ENCODE results near the gene HIRA. TPM values are rescaled to one million over a fixed set of nuclear protein-coding genes. Genes with fewer than 3 reads are reported as not detected.

The HIRA gene
- polyA plus RNA-seq, 1 donor from 2014 or later, result 38.1 TPM

DNA sequence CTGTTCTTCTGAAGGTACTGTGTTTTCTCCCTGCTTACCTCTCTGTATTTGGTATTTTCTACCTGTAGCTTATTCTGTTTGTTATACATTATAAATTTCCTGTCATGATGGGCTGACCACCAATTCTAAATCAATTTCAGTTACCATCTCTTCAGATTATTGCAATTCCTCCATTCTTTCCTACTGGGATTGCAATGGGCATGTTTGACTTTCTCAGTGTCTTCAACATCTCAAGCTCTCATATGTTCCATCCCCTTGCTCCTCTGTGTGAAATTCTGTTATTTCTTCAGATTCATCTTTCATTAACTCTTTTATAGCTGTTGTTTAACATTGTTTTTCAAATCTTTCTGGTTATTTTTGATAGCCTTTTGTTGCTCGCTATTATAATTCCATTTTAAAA lies 31.5 kb upstream of the HIRA start:
- Histone ChIP-seq H3K4me3 (ENCODE audit: low read length) (no peak overlapping the region), H3K27me3 (ENCODE audit: insufficient read depth, low read depth, low read length) (no peaks in the 10 kb centered on the region), H2AFZ (ENCODE audit: low read depth, low read length) (no peak overlapping the region), H3K9me2 (ENCODE audit: insufficient read depth, low read length) (no peaks in the 10 kb centered on the region), H3K79me2 (replicated peaks; ENCODE audit: insufficient read depth, low read length) (no peaks in the 10 kb centered on the region), H3F3A (ENCODE audit: insufficient read depth, low read length, poor library complexity, severe bottlenecking) (no peaks in the 10 kb centered on the region), H3K9ac (ENCODE audit: low read length) (no peak overlapping the region), H4K20me1 (ENCODE audit: insufficient read depth) (no peaks in the 10 kb centered on the region), H3K4me2 (ENCODE audit: low read length) (no peak overlapping the region), H3K36me3 (ENCODE audit: insufficient read depth, low read length) (no peaks in the 10 kb centered on the region), H3K27ac (ENCODE audit: low read length) (no peak overlapping the region), H3K9me3 (ENCODE audit: low read length) (no peaks in the 10 kb centered on the region)
- TF ChIP-seq, protein P1, sequence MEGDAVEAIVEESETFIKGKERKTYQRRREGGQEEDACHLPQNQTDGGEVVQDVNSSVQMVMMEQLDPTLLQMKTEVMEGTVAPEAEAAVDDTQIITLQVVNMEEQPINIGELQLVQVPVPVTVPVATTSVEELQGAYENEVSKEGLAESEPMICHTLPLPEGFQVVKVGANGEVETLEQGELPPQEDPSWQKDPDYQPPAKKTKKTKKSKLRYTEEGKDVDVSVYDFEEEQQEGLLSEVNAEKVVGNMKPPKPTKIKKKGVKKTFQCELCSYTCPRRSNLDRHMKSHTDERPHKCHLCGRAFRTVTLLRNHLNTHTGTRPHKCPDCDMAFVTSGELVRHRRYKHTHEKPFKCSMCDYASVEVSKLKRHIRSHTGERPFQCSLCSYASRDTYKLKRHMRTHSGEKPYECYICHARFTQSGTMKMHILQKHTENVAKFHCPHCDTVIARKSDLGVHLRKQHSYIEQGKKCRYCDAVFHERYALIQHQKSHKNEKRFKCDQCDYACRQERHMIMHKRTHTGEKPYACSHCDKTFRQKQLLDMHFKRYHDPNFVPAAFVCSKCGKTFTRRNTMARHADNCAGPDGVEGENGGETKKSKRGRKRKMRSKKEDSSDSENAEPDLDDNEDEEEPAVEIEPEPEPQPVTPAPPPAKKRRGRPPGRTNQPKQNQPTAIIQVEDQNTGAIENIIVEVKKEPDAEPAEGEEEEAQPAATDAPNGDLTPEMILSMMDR (IDR thresholded peaks at IDR 0.05; ENCODE audit: poor library complexity, severe bottlenecking), result no peak
- TF ChIP-seq EP300 (conservative IDR thresholded peaks at IDR 0.05; ENCODE audit: poor library complexity, severe bottlenecking), result no peak
- no peak for TF ChIP-seq SMC3 (conservative IDR thresholded peaks at IDR 0.05; ENCODE audit: poor library complexity)
- TF ChIP-seq TAF1 (IDR thresholded peaks at IDR 0.05; ENCODE audit: low read depth), result no peak
- TF ChIP-seq MXI1 (conservative IDR thresholded peaks at IDR 0.05; ENCODE audit: poor library complexity, severe bottlenecking), result no peak
- no peak for TF ChIP-seq EZH2 (IDR thresholded peaks at IDR 0.05; ENCODE audit: borderline replicate concordance, insufficient read depth, low read length, poor library complexity, severe bottlenecking)
- TF ChIP-seq RAD21 (conservative IDR thresholded peaks at IDR 0.05), result no peak
- TF ChIP-seq, protein P2, sequence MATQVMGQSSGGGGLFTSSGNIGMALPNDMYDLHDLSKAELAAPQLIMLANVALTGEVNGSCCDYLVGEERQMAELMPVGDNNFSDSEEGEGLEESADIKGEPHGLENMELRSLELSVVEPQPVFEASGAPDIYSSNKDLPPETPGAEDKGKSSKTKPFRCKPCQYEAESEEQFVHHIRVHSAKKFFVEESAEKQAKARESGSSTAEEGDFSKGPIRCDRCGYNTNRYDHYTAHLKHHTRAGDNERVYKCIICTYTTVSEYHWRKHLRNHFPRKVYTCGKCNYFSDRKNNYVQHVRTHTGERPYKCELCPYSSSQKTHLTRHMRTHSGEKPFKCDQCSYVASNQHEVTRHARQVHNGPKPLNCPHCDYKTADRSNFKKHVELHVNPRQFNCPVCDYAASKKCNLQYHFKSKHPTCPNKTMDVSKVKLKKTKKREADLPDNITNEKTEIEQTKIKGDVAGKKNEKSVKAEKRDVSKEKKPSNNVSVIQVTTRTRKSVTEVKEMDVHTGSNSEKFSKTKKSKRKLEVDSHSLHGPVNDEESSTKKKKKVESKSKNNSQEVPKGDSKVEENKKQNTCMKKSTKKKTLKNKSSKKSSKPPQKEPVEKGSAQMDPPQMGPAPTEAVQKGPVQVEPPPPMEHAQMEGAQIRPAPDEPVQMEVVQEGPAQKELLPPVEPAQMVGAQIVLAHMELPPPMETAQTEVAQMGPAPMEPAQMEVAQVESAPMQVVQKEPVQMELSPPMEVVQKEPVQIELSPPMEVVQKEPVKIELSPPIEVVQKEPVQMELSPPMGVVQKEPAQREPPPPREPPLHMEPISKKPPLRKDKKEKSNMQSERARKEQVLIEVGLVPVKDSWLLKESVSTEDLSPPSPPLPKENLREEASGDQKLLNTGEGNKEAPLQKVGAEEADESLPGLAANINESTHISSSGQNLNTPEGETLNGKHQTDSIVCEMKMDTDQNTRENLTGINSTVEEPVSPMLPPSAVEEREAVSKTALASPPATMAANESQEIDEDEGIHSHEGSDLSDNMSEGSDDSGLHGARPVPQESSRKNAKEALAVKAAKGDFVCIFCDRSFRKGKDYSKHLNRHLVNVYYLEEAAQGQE (IDR thresholded peaks at IDR 0.05; ENCODE audit: borderline replicate concordance), result no peak
- TF ChIP-seq POLR2AphosphoS5 (IDR thresholded peaks at IDR 0.05), result no peak

DNA sequence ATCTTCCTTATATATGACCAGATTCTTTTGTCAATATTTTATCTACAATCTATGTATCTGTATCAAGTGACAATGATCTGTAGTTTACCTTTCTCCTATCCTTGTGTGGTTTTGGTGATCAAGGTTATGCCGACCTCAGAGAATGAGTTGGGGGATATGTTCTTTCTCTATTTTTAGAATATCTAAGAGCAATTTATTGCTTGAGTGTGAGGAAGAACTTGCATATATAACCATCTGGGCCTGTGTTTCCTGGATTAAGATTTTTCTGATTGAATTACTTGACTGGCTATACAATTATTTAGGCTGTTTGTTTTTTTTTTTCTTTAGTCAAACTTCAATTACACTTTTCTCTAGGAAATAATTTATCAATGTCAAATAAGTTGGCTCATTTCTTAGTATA lies 30.0 kb upstream of the HIRA start:
- Histone ChIP-seq H3K9me2 (ENCODE audit: insufficient read depth, low read length) (no peaks in the 10 kb centered on the region), H3K4me3 (ENCODE audit: low read length) (no peak overlapping the region), H3K36me3 (ENCODE audit: insufficient read depth, low read length) (no peaks in the 10 kb centered on the region), H4K20me1 (ENCODE audit: insufficient read depth) (no peaks in the 10 kb centered on the region), H3K79me2 (replicated peaks; ENCODE audit: insufficient read depth, low read length) (no peaks in the 10 kb centered on the region), H3K9me3 (ENCODE audit: low read length) (no peaks in the 10 kb centered on the region), H3F3A (ENCODE audit: insufficient read depth, low read length, poor library complexity, severe bottlenecking) (no peaks in the 10 kb centered on the region), H2AFZ (ENCODE audit: low read depth, low read length) (no peak overlapping the region), H3K27me3 (ENCODE audit: insufficient read depth, low read depth, low read length) (no peaks in the 10 kb centered on the region), H3K4me2 (ENCODE audit: low read length) (no peak overlapping the region), H3K27ac (ENCODE audit: low read length) (no peak overlapping the region), H3K9ac (ENCODE audit: low read length) (no peak overlapping the region)
- TF ChIP-seq RAD21 (conservative IDR thresholded peaks at IDR 0.05) (no peak), EP300 (conservative IDR thresholded peaks at IDR 0.05; ENCODE audit: poor library complexity, severe bottlenecking) (no peak)

DNA sequence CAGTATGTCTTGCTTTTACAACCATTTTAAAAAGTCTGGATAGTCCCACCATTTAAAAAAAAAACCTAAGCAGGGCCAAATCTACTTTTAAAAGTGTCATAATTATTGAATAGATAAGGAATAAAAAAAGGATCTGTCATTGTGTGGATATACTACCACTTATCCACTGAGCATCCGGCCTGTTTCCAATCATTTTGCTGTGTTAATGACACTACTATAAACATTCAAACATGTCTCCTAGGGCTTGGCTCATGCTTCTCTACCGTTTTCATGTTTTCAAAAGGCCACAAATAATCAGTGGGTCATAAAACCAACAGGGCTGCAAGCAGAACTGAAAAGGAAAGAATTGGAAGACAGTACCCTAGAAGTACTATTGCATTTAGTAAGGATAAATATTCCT lies 28.5 kb upstream of the HIRA start:
- Histone ChIP-seq H3K27ac (ENCODE audit: low read length) (no peak overlapping the region), H3K9ac (ENCODE audit: low read length) (no peak overlapping the region), H3K4me3 (ENCODE audit: low read length) (no peak overlapping the region), H3K79me2 (replicated peaks; ENCODE audit: insufficient read depth, low read length) (no peaks in the 10 kb centered on the region), H3K9me2 (ENCODE audit: insufficient read depth, low read length) (no peaks in the 10 kb centered on the region), H3K27me3 (ENCODE audit: insufficient read depth, low read depth, low read length) (no peaks in the 10 kb centered on the region), H4K20me1 (ENCODE audit: insufficient read depth) (no peaks in the 10 kb centered on the region), H2AFZ (ENCODE audit: low read depth, low read length) (no peak overlapping the region), H3K4me2 (ENCODE audit: low read length) (no peak overlapping the region), H3K9me3 (ENCODE audit: low read length) (no peaks in the 10 kb centered on the region), H3K36me3 (ENCODE audit: insufficient read depth, low read length) (peaks cover 7% of the 10 kb centered on the region), H3F3A (ENCODE audit: insufficient read depth, low read length, poor library complexity, severe bottlenecking) (no peaks in the 10 kb centered on the region)
- TF ChIP-seq POLR2AphosphoS5 (IDR thresholded peaks at IDR 0.05) (no peak), RAD21 (conservative IDR thresholded peaks at IDR 0.05) (no peak), EP300 (conservative IDR thresholded peaks at IDR 0.05; ENCODE audit: poor library complexity, severe bottlenecking) (no peak), EZH2 (IDR thresholded peaks at IDR 0.05; ENCODE audit: borderline replicate concordance, insufficient read depth, low read length, poor library complexity, severe bottlenecking) (no peak), SMC3 (conservative IDR thresholded peaks at IDR 0.05; ENCODE audit: poor library complexity) (no peak)
- TF ChIP-seq, protein P2 (IDR thresholded peaks at IDR 0.05; ENCODE audit: borderline replicate concordance), result no peak

Measured in neural cell (in vitro differentiated cells).